HG02943 (cell line): ENCODE results near the gene ARFGEF2.
A peak's percentile ranks its signal among the peaks of the same experiment; 100 is the strongest.

Experiments used
- ATAC-seq: cut with Tn5 transposase; IDR thresholded peaks from one replicate; pipeline ENCODE4 v1.9.1; 2021; ENCODE audit warnings: mild to moderate bottlenecking, low read depth, moderate library complexity; ENCODE audit not compliant: unreplicated experiment

ARFGEF2 gene

GRCh38 chr20:48898896-48899530, 22.5 kb upstream of the ARFGEF2 start:
- ATAC-seq: no peak

- no peak for ATAC-seq
Observed at GRCh38 chr20:48899881-48900280, 21.6 kb upstream of the ARFGEF2 start.

GRCh38 chr20:48901326-48901725, 20.2 kb upstream of the ARFGEF2 start:
- ATAC-seq: no peak

- ATAC-seq: no peak
Observed at GRCh38 chr20:48903705-48904104, 17.8 kb upstream of the ARFGEF2 start.

- ATAC-seq: no peak
Observed at GRCh38 chr20:48904566-48905296, 16.8 kb upstream of the ARFGEF2 start.

GRCh38 chr20:48905297-48905647, 16.2 kb upstream of the ARFGEF2 start:
- ATAC-seq: no peak

- ATAC-seq: no peak
Observed at GRCh38 chr20:48906221-48906877, 15.2 kb upstream of the ARFGEF2 start.

- no peak for ATAC-seq
Observed at GRCh38 chr20:48908656-48909319, 12.7 kb upstream of the ARFGEF2 start.

- no peak for ATAC-seq
Observed at GRCh38 chr20:48909910-48910309, 11.6 kb upstream of the ARFGEF2 start.

- no peak for ATAC-seq
Observed at GRCh38 chr20:48910347-48910781, 11.1 kb upstream of the ARFGEF2 start.

- ATAC-seq: peak; percentile 87
Observed at GRCh38 chr20:48912065-48912464, 9.4 kb upstream of the ARFGEF2 start.

GRCh38 chr20:48916699-48917098, 4.8 kb upstream of the ARFGEF2 start:
- no peak for ATAC-seq

- no peak for ATAC-seq
Observed at GRCh38 chr20:48919336-48919881, 2.1 kb upstream of the ARFGEF2 start.

GRCh38 chr20:48919882-48920526, 1.5 kb upstream of the ARFGEF2 start:
- ATAC-seq: no peak

- ATAC-seq: no peak
Observed at GRCh38 chr20:48920527-48921167, 864 bp upstream of the ARFGEF2 start.

GRCh38 chr20:48921883-48922820, 641 bp downstream of the ARFGEF2 start:
- ATAC-seq: peak; percentile 33

- ATAC-seq: no peak
Observed at GRCh38 chr20:48923149-48923718, 1.7 kb downstream of the ARFGEF2 start.

- no peak for ATAC-seq
Observed at GRCh38 chr20:48924756-48925109, 3.2 kb downstream of the ARFGEF2 start.

- ATAC-seq: no peak
Observed at GRCh38 chr20:48926267-48926666, 4.8 kb downstream of the ARFGEF2 start.
